MCF 10A (cell line): ENCODE results near the gene PTGES2. TPM values are rescaled to one million over a fixed set of nuclear protein-coding genes. Genes with fewer than 3 reads are reported as not detected.

Source experiments
- BruUV-seq: library from RNA; stranded (reverse); fragments of 400-500 nt; replicated peaks from 2 replicates; lab custom pipeline; 2021; lab: Mats Ljungman, UMichigan
- CTCF ChIA-PET: fragments of 300-600 bp; sonication (Branson Sonifier 250); formaldehyde crosslinking; extraction: SDS; loops from one replicate; lab custom pipeline; 2021; ENCODE audit warnings: antibody characterized with exemption, inconsistent platforms; lab: Yijun Ruan, JAX
- POLR2A ChIA-PET: fragments of 300-600, 350-650 bp; sonication (Branson Sonifier 250); formaldehyde crosslinking; extraction: SDS; loops from one replicate; lab custom pipeline; 2020; ENCODE audit warnings: antibody characterized with exemption, inconsistent platforms; lab: Yijun Ruan, JAX
- DNase-seq: peaks from one replicate; pipeline ENCODE4 v3.0.0-alpha.2; 2018; ENCODE audit not compliant: unreplicated experiment
- H3K27ac Mint-ChIP-seq: one replicate; pipeline ENCODE4 v1.8.0; 2022; ENCODE audit warnings: mild to moderate bottlenecking, low read depth, mixed read lengths; ENCODE audit not compliant: unreplicated experiment
- H3K27me3 Mint-ChIP-seq: one replicate; pipeline ENCODE4 v1.8.0; 2022; ENCODE audit warnings: mixed read lengths; ENCODE audit not compliant: insufficient read depth, unreplicated experiment
- H3K36me3 Mint-ChIP-seq: one replicate; pipeline ENCODE4 v1.8.0; 2022; ENCODE audit warnings: mild to moderate bottlenecking, moderate library complexity, mixed read lengths; ENCODE audit not compliant: insufficient read depth, unreplicated experiment
- H3K4me1 Mint-ChIP-seq: one replicate; pipeline ENCODE4 v1.8.0; 2022; ENCODE audit warnings: mixed read lengths; ENCODE audit not compliant: insufficient read depth, unreplicated experiment
- H3K4me3 Mint-ChIP-seq: one replicate; pipeline ENCODE4 v1.8.0; 2022; ENCODE audit warnings: mild to moderate bottlenecking, moderate library complexity, mixed read lengths; ENCODE audit not compliant: unreplicated experiment
- H3K9me3 Mint-ChIP-seq: one replicate; pipeline ENCODE4 v1.8.0; 2022; ENCODE audit warnings: mixed read lengths; ENCODE audit not compliant: unreplicated experiment
- intact Hi-C: fragments of 100-400 bp; cut with micrococcal nuclease; formaldehyde crosslinking; loops from 2 replicates; pipeline ENCODE4 v1.14.1; 2022
- total RNA-seq: library from RNA; stranded (reverse); gene quantifications from 2 replicates; pipeline ENCODE4 v1.2.3, GENCODE V29; 2022
- TF ChIP-seq, protein P1 (sequence below): fragments of 200-600 bp; IDR thresholded peaks from one replicate; pipeline ENCODE4 v1.8.0; 2022; ENCODE audit warnings: antibody characterized with exemption, mild to moderate bottlenecking; ENCODE audit not compliant: unreplicated experiment

PTGES2 gene
- total RNA-seq, 1 experiment from 2014 or later: 130 TPM

DNA sequence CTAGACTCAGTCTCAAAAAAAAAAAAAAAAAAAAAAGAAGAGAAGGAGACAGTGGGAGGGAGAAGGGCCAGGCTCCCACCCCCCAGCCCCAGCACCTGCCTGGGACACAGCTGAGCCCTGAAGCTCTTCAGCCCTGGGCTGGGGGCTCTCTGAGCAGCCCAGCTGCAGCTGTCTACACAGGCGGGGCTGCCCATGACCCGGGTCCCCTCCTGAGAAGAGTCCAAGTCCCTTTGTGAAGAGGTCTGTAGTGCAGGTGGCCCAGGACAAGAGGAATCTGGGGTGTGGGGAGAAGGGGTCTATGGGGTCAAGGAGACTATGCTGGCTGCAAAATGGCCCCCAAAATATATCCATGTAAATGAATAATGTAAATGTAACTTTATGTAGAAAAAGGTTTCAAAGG, 15.1 kb upstream of the PTGES2 start:
- BruUV-seq: no TSS peak
- H3K27me3 Mint-ChIP-seq: no peaks in the 10 kb centered on the region

DNA sequence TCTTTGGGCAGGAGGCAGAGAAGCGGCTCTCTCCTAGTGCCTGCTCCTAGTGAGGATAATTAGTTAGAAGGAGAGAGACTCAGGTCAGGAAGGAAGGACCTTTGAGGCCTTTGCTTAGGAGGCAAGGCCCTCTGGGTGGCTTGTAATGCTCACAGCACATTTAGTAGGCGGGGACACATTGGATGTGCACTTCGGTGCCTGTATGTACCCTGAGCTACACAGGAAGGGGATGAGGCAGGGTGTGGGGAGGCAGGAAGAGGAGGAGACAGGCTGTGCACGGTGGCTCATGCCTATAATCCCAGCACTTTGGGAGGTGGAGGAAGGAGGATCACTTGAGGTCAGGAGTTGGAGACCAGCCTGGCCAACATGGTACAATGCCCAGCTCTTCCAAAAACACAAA, 14.5 kb upstream of the PTGES2 start:
- POLR2A ChIA-PET: interaction anchor here (0.8 to 1.8 kb wide), 2 partner anchors 14 to 205 kb away, joined by 3 to 5 read pairs; no protein-coding TSS in a partner anchor
- intact Hi-C loops: no loop called here
- TF ChIP-seq, protein P1, sequence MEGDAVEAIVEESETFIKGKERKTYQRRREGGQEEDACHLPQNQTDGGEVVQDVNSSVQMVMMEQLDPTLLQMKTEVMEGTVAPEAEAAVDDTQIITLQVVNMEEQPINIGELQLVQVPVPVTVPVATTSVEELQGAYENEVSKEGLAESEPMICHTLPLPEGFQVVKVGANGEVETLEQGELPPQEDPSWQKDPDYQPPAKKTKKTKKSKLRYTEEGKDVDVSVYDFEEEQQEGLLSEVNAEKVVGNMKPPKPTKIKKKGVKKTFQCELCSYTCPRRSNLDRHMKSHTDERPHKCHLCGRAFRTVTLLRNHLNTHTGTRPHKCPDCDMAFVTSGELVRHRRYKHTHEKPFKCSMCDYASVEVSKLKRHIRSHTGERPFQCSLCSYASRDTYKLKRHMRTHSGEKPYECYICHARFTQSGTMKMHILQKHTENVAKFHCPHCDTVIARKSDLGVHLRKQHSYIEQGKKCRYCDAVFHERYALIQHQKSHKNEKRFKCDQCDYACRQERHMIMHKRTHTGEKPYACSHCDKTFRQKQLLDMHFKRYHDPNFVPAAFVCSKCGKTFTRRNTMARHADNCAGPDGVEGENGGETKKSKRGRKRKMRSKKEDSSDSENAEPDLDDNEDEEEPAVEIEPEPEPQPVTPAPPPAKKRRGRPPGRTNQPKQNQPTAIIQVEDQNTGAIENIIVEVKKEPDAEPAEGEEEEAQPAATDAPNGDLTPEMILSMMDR: no peak
- BruUV-seq: no TSS peak
- Mint-ChIP-seq H3K27ac (peak overlapping the region; percentile 32), H3K4me3 (no peak overlapping the region), H3K4me1 (peaks cover 26% of the 10 kb centered on the region), H3K36me3 (no peaks in the 10 kb centered on the region), H3K27me3 (no peaks in the 10 kb centered on the region), H3K9me3 (no peaks in the 10 kb centered on the region)
- CTCF ChIA-PET: interaction anchor here (1.7 kb wide), 1 partner anchor 24 kb away, joined by 9 read pairs; no protein-coding TSS in a partner anchor
- no peak for DNase-seq

More for the DNA sequence above, 15.1 kb upstream of the PTGES2 start:
- H3K4me3 Mint-ChIP-seq: no peak overlapping the region
- no peaks in the 10 kb centered on the region for H3K9me3 Mint-ChIP-seq
- intact Hi-C loops: no loop called here
- no peak for DNase-seq
- CTCF ChIA-PET: interaction anchor here (0.6 to 1.7 kb wide), 6 partner anchors 14 to 423 kb away, joined by 3 to 9 read pairs (median 3); no protein-coding TSS in a partner anchor
- TF ChIP-seq, protein P1: no peak
- H3K4me1 Mint-ChIP-seq: peaks cover 20% of the 10 kb centered on the region
- H3K36me3 Mint-ChIP-seq: no peaks in the 10 kb centered on the region
- POLR2A ChIA-PET: interaction anchor here (0.8 to 1.8 kb wide), 2 partner anchors 14 to 205 kb away, joined by 3 to 5 read pairs; no protein-coding TSS in a partner anchor
- peak overlapping the region; percentile 32 for H3K27ac Mint-ChIP-seq

DNA sequence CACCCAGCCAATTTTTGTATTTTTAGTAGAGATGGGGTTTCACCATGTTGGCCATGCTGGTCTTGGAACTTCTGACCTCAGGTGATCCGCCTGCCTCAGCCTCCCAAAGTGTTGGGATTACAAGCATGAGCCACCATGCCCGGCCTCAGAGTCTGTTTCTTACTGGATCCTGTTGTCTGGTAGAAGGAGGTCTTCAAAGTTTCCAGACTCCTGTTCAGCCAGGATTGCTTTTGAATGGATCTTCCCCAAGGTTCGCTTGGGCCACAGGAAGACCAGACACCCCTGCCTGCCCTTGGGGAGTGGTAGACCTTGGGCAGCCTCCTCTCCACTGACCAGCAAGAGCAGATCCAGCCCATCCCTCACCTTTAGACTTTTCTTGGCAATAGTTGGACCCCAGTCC, 14.1 kb upstream of the PTGES2 start:
- Mint-ChIP-seq H3K4me3 (no peak overlapping the region), H3K27ac (peak overlapping the region; percentile 32), H3K27me3 (no peaks in the 10 kb centered on the region), H3K4me1 (peaks cover 30% of the 10 kb centered on the region), H3K36me3 (no peaks in the 10 kb centered on the region), H3K9me3 (no peaks in the 10 kb centered on the region)
- CTCF ChIA-PET: no interaction called here
- no peak for DNase-seq
- TF ChIP-seq, protein P1: no peak
- BruUV-seq: no TSS peak
- POLR2A ChIA-PET: interaction anchor here (0.6 to 0.8 kb wide), 2 partner anchors 15 to 204 kb away, joined by 3 read pairs; no protein-coding TSS in a partner anchor
- intact Hi-C loops: no loop called here

DNA sequence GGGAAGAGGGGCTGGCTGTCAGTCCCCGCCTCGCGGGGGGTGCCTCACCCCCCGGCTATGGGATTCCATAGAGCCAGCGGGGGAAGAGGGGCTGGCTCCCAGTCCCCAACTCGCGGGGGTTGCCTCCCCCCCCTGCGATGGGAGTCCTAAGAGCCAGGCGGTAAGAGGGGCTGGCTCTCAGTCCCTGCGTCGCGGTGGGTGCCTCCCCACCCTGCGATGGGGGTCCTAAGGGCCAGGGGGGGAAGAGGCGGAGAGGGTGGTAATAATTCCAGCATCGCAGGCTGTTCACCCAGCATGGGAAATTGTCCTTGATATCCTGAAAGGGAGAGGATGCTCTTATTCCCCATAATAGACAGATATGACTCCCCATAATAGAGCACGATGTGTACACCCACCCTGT, 12.1 kb upstream of the PTGES2 start:
- TF ChIP-seq, protein P1: no peak
- Mint-ChIP-seq H3K36me3 (no peaks in the 10 kb centered on the region), H3K27me3 (peaks cover 13% of the 10 kb centered on the region), H3K4me1 (peaks cover 33% of the 10 kb centered on the region), H3K9me3 (no peaks in the 10 kb centered on the region), H3K4me3 (no peak overlapping the region), H3K27ac (no peak overlapping the region)
- no TSS peak for BruUV-seq
- ChIA-PET POLR2A (no interaction called here), CTCF (no interaction called here)
- intact Hi-C loops: no loop called here
- no peak for DNase-seq
